Stimulated activated CD4-positive, alpha-beta T cell treated with anti-CD3 and anti-CD28 coated beads, Interleukin-15, amount 100 ng/mL, for 24 hours (primary cell): ENCODE results near the gene FASTKD3.

Experiments used
- DNase-seq: peaks from one replicate; pipeline ENCODE4 v3.0.0-alpha.2; 2020

The FASTKD3 gene

GRCh38 chr5:7881091-7881490 lies 12.3 kb upstream of the FASTKD3 start:
- no peak for DNase-seq

DNA sequence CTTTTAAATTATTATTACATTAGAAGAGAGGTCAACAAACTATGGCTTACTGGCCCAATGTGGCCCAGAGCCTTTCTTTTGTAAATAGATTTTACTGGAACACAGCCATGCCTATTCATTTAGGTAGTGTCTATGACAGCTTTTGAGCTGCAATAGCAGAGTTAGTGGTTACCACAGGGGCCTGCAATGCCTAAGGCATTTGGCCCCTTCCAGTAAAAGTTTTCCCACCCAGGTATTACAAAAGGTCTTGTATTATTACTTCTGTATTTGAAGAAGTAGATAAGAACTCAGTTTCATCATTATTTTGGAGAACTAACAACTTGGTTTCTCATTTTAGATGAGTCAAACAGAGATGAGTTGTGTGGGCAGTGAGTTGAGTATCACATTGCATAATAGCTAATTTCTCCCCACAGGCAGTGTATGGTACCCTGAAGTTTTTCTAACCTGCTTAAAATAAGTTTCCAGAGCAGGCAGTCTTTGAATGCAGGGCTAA lies 9.6 kb upstream of the FASTKD3 start:
- peak; percentile 19 for DNase-seq

GRCh38 chr5:7877851-7878250 lies 9.0 kb upstream of the FASTKD3 start:
- no peak for DNase-seq

GRCh38 chr5:7876867-7877266 lies 8.0 kb upstream of the FASTKD3 start:
- DNase-seq: peak; percentile 41

DNA sequence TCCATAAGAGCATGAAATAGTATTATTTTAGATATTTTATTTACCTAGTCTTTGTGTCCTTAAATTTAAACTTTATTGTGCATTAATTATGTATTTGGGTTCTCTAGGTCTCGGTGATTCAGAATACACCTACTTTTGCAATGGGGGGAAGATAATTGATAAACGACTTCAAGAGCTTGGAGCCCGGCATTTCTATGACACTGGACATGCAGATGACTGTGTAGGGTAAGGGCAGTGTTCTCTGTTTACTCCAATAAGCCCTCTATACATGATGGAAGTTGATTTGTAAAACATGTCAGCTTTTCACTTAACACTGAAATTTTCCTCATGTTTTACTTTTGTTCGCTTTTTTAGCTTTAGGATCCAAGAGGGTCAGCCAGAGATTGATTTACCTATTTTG lies 6.3 kb upstream of the FASTKD3 start:
- no peak for DNase-seq

DNA sequence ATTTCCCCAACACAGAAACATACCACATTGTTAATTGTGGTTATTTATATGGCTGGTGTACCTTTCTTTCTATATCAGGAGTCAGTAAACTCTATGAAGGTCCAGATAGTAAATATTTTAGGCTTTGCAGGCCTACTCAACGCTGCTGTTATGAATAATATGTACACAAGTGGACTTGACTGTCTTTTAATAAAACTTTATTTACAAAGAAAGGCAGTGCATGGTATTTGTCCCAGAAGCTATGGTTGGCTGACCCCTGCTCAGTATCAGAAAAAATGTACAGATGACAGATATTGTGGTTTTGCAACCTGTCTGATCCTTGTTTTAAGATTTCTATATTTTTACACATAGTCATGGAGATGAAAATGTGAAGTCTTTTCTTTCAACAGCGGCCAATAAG lies 5.8 kb upstream of the FASTKD3 start:
- no peak for DNase-seq

DNA sequence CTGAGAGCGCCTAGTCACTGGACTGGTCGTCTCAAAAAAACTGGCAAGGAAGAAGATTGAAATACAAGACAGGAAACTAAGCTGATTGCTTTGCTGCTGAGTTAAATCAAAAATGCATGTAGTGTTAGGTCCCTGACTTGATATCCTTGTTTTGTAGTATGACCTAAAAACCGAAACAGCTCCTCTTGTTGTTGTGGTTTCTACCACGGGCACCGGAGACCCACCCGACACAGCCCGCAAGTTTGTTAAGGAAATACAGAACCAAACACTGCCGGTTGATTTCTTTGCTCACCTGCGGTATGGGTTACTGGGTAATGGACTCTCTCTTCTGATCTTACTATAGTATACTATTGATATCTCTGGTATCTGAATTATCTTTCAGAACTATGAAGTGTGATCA lies 4.4 kb upstream of the FASTKD3 start:
- DNase-seq: peak; percentile 49

GRCh38 chr5:7872517-7873130 lies 3.8 kb upstream of the FASTKD3 start:
- DNase-seq: no peak

GRCh38 chr5:7871653-7872052 lies 2.8 kb upstream of the FASTKD3 start:
- no peak for DNase-seq

DNA sequence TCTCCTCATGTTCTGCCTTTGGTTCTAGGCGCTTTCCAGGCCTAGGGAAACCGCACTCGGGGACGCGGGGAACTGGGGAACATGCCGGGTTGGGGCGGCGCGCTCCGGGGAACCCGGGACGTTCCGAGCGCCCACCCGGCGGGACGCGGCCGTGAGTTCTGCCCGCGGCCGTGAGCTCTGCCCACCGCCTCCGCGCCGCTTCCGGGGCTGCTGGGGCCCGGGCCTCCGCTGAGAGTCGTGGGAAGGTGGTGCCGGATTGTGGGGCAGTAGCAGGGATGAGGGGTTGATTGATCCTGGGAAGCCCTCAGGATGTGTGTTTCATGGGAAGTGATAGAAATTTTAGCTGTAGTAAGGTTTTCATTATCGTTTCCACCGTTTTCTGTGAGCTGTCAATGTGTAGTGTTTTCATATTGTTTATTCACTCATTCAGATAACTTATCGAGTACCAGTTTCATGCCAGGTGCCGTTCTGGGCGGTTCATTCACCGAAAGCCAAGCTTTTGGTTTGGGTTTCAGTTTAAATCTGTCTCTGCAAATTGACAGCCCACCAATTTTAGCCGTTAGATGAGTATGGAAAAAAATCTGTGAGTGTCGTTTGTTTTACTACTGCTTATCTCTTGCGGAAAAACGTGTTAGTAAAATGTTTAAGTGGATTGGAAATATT lies 774 bp upstream of the FASTKD3 start:
- DNase-seq: peak; percentile 56

DNA sequence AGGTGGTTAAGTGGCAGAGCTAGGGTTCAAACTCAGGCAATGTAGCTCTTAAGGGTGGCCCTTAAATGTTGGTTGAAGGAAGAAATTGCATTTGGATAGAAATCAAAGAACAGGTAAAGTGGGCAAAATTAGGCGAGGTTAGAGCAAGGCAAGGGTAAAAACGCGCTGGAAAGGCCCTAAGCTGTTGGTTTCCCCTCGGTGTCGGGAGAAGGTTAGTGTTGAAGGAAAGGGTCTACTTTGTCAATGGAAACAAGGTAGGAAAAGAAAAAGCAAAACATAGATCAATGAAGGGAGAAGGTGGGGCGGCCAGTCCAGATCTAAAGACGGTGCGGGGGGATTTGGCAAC lies 431 bp downstream of the FASTKD3 start:
- DNase-seq: no peak

DNA sequence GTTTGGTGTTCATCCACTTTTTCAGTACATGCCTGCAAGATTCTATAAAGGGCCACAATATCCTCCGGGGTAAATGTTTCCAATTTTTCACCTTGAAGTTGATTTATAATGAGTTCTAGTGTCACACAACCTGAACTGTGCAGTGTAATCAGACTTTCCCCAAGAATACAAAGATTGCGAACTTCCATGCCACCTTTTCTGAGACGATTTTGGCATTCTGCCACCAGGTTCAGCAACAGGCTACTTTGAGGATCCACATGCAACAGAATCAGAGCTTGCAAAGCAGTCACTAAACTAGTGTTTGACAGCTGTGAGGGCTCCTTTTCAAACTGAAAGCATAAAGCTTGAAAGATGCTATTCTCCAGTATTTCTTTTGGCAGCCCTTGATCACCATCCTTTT lies 1.6 kb downstream of the FASTKD3 start:
- DNase-seq: no peak

DNA sequence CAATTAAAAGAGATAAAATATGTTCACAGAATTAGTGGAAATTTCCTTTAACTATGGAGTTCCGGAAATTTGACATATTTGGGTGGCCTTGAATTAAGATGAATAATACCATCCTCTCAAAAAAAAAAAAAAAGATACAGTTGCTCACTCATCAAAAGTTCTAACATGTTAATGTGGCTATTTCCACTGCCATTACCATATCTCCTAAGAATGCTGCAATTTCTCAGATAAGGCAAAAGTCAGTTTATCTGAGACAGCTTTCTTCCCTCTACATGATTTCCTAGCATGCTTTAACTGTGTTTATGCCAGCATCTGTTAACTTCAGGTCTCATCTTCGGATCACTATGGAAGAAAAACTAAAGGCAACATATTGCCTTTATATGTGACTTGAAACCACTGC lies 2.6 kb downstream of the FASTKD3 start:
- no peak for DNase-seq

DNA sequence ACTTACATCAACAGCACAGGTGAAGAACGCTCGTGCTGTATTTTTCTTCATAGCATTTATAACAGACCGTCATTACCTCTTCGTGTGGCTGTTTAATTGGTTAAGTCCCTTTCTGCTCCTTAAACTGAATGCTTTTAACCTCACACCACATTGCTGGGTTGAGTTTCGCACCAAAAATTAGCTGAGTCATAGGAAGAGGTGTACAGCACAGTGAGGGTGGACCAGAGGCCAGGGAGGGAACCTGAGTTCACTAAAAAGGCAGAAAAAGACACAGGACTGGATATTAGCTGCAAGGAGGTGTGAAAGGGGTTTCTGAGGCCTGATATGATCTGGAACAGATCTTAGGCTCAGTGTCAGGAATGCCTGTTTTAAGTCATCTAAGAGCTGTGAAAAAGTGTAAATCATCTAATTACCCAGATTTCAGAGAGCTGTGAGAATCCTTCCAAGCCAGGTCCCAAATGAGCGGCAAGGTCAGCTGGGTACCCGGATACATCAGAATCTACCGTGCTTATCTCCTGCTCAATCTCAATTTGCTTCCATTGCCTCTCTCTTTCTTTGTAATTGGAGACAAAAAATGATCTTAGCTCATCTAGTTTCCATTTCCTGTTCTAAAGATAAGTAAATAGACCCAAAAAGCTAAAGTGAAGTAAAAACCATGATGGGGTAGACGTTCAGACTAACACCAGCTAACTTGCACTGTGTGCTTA lies 10.8 kb downstream of the FASTKD3 start:
- peak; percentile 20 for DNase-seq

- DNase-seq: no peak
These were observed 11.5 kb downstream of the FASTKD3 start for GRCh38 chr5:7857361-7857760.

- peak; percentile 24 for DNase-seq
These were observed 12.0 kb downstream of the FASTKD3 start for GRCh38 chr5:7856855-7857254.

- DNase-seq: no peak
These were observed 13.2 kb downstream of the FASTKD3 start for GRCh38 chr5:7855611-7856010.

GRCh38 chr5:7852988-7853387 lies 15.8 kb downstream of the FASTKD3 start:
- no peak for DNase-seq

GRCh38 chr5:7852542-7852941 lies 16.3 kb downstream of the FASTKD3 start:
- DNase-seq: no peak

DNA sequence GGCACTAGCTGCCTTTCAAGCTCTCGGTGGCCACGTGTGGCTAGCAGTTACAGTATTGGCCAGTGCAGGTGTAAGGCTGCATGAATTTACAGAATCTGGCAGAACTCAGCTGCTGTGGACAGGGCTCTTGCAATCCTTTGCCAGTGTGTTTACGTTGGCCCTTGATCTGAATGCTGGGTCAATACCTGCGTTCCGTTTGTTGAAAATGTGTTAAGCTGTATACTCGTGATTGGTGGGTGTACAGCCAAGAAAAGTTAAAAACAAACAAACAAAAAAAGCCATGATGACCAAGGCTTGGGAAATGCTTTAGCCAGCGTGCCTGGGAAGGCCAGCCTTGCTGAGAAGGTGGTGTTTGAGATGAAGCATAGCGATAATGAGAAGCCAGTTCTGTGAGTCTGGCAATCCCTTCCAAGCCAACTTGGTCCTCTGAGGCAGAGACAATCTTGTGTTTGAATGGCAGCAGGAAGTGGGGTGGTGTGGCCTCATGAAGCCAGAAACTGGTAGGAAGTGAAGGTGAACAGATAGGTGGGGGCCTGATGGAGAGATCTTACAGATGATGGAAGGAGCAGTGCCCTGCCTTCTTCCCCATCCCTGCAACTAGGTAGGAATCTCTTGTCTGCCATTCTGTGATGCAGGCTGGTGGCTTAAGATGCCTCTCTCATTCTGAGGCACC lies 17.1 kb downstream of the FASTKD3 start:
- no peak for DNase-seq

- DNase-seq: no peak
These were observed 17.6 kb downstream of the FASTKD3 start for GRCh38 chr5:7851240-7851592.

- DNase-seq: peak; percentile 24
These were observed 18.2 kb downstream of the FASTKD3 start, which contains the start of gene CFAP90 for GRCh38 chr5:7850395-7851239. TSS of gene CFAP90 (minus strand) at chr5:7851133. CDS start at chr5:7851021, 112 bp downstream.
